Diencephalon (tissue), 1 donor: ENCODE results near the gene ZNF319. TPM values are rescaled to one million over a fixed set of nuclear protein-coding genes. Genes with fewer than 3 reads are reported as not detected.

ENCODE experiments used
- total RNA-seq: library from RNA; depleted of rRNA; stranded (reverse); fragments of >200 nt; gene quantifications from one replicate; pipeline ENCODE4 v1.2.3, GENCODE V29; 2014

Gene ZNF319
- 8.1 TPM for total RNA-seq

GRCh38 chr16:57999971-58000705 is at the start of gene ZNF319:
TSS of gene ZNF319 (minus strand) at chr16:58000672. CDS start at chr16:57998265, 2,407 bp downstream.

DNA sequence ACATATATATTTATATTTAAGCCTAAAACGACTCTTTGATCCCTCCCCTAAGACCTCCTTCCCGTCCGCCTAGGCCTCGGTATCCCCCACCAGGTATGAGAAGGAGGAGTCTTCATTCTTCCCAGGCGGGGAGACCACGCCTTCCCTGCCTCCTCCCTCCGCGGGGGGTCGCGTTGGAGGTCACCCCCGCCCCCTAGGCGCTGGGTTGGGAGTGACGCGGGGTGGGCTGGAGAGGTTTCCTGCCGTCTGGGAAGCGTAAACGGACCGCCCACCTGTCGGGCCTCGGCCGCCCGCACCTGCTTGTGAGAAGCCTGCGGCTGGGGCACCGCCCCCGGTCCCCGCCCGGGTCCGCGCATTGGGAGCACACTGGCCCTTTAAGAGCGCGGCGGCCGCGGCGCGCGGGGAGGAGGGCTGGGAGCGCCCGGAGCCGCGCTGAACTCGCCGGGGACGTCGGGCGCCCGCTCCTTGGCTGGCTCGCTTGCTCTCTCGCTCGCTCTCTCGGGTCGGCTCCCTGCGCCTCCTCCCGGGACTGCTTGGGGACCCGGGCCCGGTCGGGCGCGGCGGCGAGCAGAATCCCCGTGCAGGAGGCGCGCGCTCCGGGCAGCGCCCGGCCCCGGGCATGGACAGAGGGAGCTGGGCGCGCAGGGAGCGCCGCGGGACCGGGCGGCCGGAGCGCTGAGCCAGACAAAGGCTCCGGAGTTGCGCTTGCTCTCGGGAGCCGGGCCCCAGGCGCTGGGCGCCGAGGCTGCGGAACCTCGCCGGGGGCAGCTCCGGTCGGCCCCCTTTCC is 25.1 kb upstream of the ZNF319 start, which contains the start of gene MMP15:
Gene MMP15 (plus strand): TSS at position 404 of the 788 bp plus-strand sequence. CDS start 597 bp downstream, outside the sequence.

DNA sequence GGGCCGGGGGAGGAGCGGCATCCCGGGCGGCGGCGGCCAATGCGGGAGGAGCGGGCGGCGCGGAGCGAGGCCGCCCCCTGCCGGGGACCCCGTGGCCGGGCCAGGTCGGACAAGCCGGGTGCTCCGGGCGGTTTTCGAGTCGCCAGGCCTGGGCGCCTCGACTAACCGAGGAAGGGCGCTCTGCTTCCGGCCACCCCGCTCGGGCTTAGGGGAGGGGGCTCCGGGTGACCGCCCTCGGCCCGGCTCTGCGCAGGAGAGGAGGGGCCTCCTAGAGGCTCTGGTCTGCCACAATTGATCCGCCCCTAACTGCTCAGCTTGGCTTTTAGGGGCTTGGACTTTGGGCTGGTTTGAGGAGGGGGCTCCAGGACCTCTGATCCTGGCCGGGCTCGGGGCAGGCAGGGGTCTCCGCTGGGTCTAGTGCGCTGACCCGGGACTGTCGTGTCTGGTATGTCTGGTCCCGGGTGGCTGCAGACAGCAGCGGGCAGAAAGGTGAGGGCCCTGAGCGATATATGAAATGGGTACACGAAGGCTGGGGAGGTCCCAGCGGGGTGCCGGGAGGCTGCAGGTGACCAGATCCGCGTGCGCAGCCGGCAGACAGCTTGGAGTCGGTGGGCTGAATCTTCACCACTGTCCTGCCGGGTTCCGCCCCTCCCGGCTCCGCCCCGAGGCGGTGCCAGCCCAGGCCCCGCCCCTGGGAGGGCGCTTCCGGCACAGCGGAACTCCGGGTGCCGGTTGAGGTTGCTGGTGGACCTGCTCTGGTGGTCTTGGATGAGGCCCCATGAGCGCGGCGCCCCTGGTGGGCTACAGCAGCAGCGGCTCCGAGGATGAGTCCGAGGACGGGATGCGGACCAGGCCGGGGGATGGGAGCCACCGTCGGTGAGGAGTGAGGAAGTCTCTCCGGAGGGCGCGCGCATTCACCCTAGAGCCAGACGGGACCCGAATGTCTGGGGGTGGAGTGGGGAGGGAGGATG is 519 bp upstream of the ZNF319 start, which contains the start of gene USB1:
Gene USB1 (plus strand): TSS at position 702 of the 971 bp plus-strand sequence. CDS start 77 bp downstream, at position 779.

DNA sequence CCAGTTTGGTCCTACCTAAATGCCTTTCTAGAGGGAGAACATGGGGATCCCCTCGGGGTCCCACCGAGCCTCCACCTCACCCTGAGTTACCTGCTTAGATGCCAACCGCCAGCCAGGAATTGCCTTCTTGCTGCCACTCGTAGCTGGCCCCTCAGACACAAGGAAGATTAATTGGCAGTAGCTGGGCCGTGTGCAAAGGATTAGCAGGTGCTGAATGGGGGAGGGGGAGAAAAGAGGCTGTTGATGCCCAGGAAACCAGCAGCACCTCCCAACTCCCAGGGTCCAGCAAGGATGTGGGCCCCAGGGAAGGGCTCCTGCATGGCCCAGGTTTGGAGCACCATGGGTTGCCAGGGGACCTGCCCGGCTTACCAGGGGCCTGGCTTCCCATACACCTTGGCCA is 29.5 kb downstream of the ZNF319 start, which contains the start of gene CNGB1:
Gene CNGB1 (minus strand): TSS at position 159 of the 400 bp plus-strand sequence. CDS start 3,842 bp downstream, outside the sequence.

Other genes starting within 250 kb of the ZNF319 start
- 31.4 TPM for gene KIFC3, start 198.2 kb downstream of the ZNF319 start, total RNA-seq
- gene CNGB1, start 29.5 kb downstream of the ZNF319 start, total RNA-seq, result 21.9 TPM
- 11.3 TPM for gene USB1, start 735 bp upstream of the ZNF319 start, total RNA-seq
- gene MMP15, start 25.1 kb upstream of the ZNF319 start, total RNA-seq, result 19.4 TPM
- gene CFAP20, start 128.7 kb upstream of the ZNF319 start, total RNA-seq, result 92.0 TPM
- 33.4 TPM for gene CSNK2A2, start 197.4 kb upstream of the ZNF319 start, total RNA-seq